Measurements from ENCODE around the gene VPS13D. TPM values are rescaled to one million over a fixed set of nuclear protein-coding genes. Genes with fewer than 3 reads are reported as not detected.
A peak's percentile ranks its signal among the peaks of the same experiment; 100 is the strongest.

The VPS13D gene, protein sequence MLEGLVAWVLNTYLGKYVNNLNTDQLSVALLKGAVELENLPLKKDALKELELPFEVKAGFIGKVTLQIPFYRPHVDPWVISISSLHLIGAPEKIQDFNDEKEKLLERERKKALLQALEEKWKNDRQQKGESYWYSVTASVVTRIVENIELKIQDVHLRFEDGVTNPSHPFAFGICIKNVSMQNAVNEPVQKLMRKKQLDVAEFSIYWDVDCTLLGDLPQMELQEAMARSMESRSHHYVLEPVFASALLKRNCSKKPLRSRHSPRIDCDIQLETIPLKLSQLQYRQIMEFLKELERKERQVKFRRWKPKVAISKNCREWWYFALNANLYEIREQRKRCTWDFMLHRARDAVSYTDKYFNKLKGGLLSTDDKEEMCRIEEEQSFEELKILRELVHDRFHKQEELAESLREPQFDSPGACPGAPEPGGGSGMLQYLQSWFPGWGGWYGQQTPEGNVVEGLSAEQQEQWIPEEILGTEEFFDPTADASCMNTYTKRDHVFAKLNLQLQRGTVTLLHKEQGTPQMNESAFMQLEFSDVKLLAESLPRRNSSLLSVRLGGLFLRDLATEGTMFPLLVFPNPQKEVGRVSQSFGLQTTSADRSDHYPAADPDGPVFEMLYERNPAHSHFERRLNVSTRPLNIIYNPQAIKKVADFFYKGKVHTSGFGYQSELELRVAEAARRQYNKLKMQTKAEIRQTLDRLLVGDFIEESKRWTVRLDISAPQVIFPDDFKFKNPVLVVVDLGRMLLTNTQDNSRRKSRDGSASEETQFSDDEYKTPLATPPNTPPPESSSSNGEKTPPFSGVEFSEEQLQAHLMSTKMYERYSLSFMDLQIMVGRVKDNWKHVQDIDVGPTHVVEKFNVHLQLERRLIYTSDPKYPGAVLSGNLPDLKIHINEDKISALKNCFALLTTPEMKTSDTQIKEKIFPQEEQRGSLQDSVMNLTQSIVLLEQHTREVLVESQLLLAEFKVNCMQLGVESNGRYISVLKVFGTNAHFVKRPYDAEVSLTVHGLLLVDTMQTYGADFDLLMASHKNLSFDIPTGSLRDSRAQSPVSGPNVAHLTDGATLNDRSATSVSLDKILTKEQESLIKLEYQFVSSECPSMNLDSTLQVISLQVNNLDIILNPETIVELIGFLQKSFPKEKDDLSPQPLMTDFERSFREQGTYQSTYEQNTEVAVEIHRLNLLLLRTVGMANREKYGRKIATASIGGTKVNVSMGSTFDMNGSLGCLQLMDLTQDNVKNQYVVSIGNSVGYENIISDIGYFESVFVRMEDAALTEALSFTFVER (N-terminal part only)
- 10 to 100 TPM; 52.6 to 53.3 TPM for total RNA-seq

- DNase-seq (peak; percentile 93), ATAC-seq (ENCODE audit: low read depth) (peak; percentile 97)
- Mint-ChIP-seq H3K9me3 (no peaks in the 10 kb centered on the region), H3K4me3 (peak within 1 kb of the TSS; percentile 89), H3K27me3 (peaks cover 2% of the 10 kb centered on the region), H3K27ac (peak within 1 kb of the TSS; percentile 61), H3K36me3 (peaks cover 2% of the 10 kb centered on the region), H3K4me1 (peaks cover 7% of the 10 kb centered on the region)
- POLR2A ChIA-PET: interaction anchor here (1.1 to 1.7 kb wide), 4 partner anchors 47 to 322 kb away, joined by 3 to 4 read pairs (median 3); no protein-coding TSS in a partner anchor
Measured at GRCh38 chr1:12229835-12230548, at the start of gene VPS13D. Gene VPS13D (plus strand): TSS chr1:12230030. CDS start chr1:12234267, 4,237 bp downstream.

DNA sequence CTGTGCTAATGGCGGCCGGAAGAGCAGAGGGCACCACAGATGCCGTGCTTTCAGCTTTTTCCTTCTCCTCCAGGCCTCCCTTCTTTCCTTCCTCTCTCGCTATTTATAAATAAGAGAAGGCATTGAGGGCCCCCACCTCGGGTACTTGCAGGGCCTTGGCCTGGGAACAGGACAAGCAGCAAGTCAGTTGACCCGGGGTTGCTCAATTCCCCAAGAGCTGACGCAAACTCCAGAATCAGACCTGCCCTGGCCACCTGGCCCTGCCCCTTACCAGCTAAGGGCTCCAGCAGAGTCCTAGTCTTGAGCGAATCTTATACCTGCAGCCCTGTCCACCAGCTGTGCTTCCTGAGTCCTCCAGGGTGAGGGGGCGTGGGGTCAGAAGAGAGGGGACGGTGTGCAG, 49.5 kb upstream of the VPS13D start:
- DNase-seq (no peak), ATAC-seq (ENCODE audit: low read depth) (no peak)
- POLR2A ChIA-PET: interaction anchor here (1.4 kb wide), 1 partner anchor 30 kb away, joined by 6 read pairs; no protein-coding TSS in a partner anchor
- H3K36me3 Mint-ChIP-seq: peaks cover 35% of the 10 kb centered on the region
- no peak overlapping the region for H3K4me3 Mint-ChIP-seq
- no peak overlapping the region for H3K27ac Mint-ChIP-seq
- H3K27me3 Mint-ChIP-seq: no peaks in the 10 kb centered on the region
- no peaks in the 10 kb centered on the region for H3K9me3 Mint-ChIP-seq
- H3K4me1 Mint-ChIP-seq: peaks cover 76% of the 10 kb centered on the region

- ATAC-seq (ENCODE audit: low read depth) (no peak), DNase-seq (no peak)
- no peak overlapping the region for H3K4me3 Mint-ChIP-seq
- POLR2A ChIA-PET: interaction anchor here (1.4 kb wide), 1 partner anchor 30 kb away, joined by 6 read pairs; no protein-coding TSS in a partner anchor
- no peaks in the 10 kb centered on the region for H3K27me3 Mint-ChIP-seq
- H3K4me1 Mint-ChIP-seq: peaks cover 74% of the 10 kb centered on the region
- H3K36me3 Mint-ChIP-seq: peaks cover 32% of the 10 kb centered on the region
- H3K27ac Mint-ChIP-seq: no peak overlapping the region
- H3K9me3 Mint-ChIP-seq: no peaks in the 10 kb centered on the region
Measured at GRCh38 chr1:12180903-12181302, 48.9 kb upstream of the VPS13D start.

- H3K4me1 Mint-ChIP-seq: peaks cover 68% of the 10 kb centered on the region
- peak overlapping the region; percentile 49 for H3K27ac Mint-ChIP-seq
- DNase-seq (no peak), ATAC-seq (ENCODE audit: low read depth) (no peak)
- H3K4me3 Mint-ChIP-seq: no peak overlapping the region
- POLR2A ChIA-PET: interaction anchor here (1.3 to 1.9 kb wide), 2 partner anchors 11 to 57 kb away, joined by 4 to 6 read pairs; no protein-coding TSS in a partner anchor
- no peaks in the 10 kb centered on the region for H3K9me3 Mint-ChIP-seq
- H3K36me3 Mint-ChIP-seq: peaks cover 25% of the 10 kb centered on the region
- no peaks in the 10 kb centered on the region for H3K27me3 Mint-ChIP-seq
Measured at GRCh38 chr1:12181568-12181967, 48.3 kb upstream of the VPS13D start.

GRCh38 chr1:12182410-12182984, 47.3 kb upstream of the VPS13D start:
- peaks cover 68% of the 10 kb centered on the region for H3K4me1 Mint-ChIP-seq
- no peaks in the 10 kb centered on the region for H3K27me3 Mint-ChIP-seq
- DNase-seq: no peak
- H3K36me3 Mint-ChIP-seq: peaks cover 22% of the 10 kb centered on the region
- no peaks in the 10 kb centered on the region for H3K9me3 Mint-ChIP-seq
- H3K27ac Mint-ChIP-seq: no peak overlapping the region
- no peak overlapping the region for H3K4me3 Mint-ChIP-seq
- no peak for ATAC-seq (ENCODE audit: low read depth)
- POLR2A ChIA-PET: interaction anchor here (0.5 to 1.9 kb wide), 5 partner anchors 10 to 58 kb away, joined by 3 to 6 read pairs (median 4); partner anchors contain the start of gene VPS13D

DNA sequence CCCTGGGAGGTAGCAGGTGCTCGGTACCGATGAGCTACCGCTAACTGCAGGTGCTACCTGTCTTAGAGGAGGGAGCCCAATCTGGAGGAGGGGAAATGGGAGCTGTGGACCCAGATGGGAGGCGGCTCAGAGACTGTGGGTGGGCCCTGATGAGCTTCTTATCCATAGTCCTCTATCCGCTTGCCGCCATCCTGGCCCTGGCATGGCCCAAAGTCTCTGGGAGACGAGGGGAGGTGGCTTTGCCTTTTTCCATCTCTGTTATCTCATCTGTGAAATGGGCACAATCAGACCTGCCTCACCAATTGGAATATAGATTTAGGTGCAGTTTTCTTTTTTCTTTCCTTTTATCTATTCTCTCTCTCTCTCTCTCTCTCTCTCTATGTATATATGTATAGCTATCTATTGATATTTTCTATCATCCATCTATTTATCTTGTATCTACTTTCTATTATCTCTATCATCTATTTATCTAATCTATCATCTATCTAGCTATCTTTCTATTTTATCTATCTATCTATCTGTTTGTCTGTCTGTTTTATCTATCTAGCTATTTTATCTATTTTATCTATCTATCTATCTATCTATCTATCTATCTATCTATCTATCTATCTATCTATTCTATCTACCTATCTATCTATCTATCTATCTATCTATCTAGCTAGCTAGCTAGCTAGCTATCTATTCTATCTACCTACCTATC, 46.6 kb upstream of the VPS13D start:
- ATAC-seq (ENCODE audit: low read depth): no peak

DNA sequence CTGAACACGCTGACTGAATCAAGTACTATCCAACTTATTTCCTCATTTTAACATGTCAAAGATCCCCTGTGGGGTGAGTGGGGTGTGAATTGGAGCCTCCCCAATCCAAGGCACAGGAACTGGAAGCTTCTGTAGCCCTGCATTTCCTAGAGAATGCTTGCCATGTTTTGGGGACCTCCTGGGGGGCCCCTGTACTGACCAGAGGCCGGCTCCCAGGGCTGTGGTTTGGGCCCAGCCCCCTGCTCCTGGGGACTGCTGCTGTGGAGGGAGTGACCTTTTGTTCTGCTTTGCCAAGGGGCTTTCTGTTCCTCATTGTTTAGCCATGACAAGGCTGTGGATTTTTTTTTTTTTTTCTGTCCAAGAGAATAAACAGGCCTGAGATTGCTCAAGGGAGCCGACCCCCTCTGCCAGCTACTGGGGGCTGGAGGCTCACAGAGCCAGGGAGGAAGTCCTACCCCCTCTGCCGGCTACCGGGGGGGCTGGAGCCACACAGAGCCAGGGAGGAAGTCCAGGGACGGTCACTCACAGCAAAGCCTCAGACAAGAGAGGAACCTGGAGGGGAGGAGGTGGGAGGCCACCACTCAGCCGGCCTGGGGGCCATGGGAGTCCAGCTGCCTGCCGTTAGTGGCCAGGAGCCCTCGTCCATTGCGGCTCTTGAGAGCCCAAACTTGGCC, 45.7 kb upstream of the VPS13D start:
- Mint-ChIP-seq H3K27me3 (no peaks in the 10 kb centered on the region), H3K27ac (peak overlapping the region; percentile 34), H3K9me3 (no peaks in the 10 kb centered on the region), H3K4me1 (peaks cover 57% of the 10 kb centered on the region), H3K36me3 (peaks cover 21% of the 10 kb centered on the region), H3K4me3 (no peak overlapping the region)
- POLR2A ChIA-PET: no interaction called here
- no peak for DNase-seq
- no peak for ATAC-seq (ENCODE audit: low read depth)

More for the DNA sequence above, 46.6 kb upstream of the VPS13D start:
- Mint-ChIP-seq H3K4me3 (no peak overlapping the region), H3K27me3 (no peaks in the 10 kb centered on the region), H3K27ac (peak overlapping the region; percentile 34), H3K4me1 (peaks cover 66% of the 10 kb centered on the region), H3K9me3 (no peaks in the 10 kb centered on the region), H3K36me3 (peaks cover 21% of the 10 kb centered on the region)
- DNase-seq: no peak
- POLR2A ChIA-PET: interaction anchor here (0.9 to 1.9 kb wide), 3 partner anchors 9 to 47 kb away, joined by 3 to 4 read pairs (median 3); partner anchors contain the start of gene VPS13D

GRCh38 chr1:12185036-12185917, 44.6 kb upstream of the VPS13D start:
- H3K4me3 Mint-ChIP-seq: no peak overlapping the region
- ATAC-seq (ENCODE audit: low read depth) (no peak), DNase-seq (no peak)
- H3K27ac Mint-ChIP-seq: no peak overlapping the region
- no peaks in the 10 kb centered on the region for H3K9me3 Mint-ChIP-seq
- H3K27me3 Mint-ChIP-seq: no peaks in the 10 kb centered on the region
- POLR2A ChIA-PET: interaction anchor here (1.4 kb wide), 1 partner anchor 60 kb away, joined by 4 read pairs; no protein-coding TSS in a partner anchor
- H3K36me3 Mint-ChIP-seq: peaks cover 29% of the 10 kb centered on the region
- peaks cover 56% of the 10 kb centered on the region for H3K4me1 Mint-ChIP-seq

- ATAC-seq (ENCODE audit: low read depth): no peak
- Mint-ChIP-seq H3K27me3 (no peaks in the 10 kb centered on the region), H3K27ac (no peak overlapping the region), H3K9me3 (no peaks in the 10 kb centered on the region), H3K4me3 (no peak overlapping the region), H3K4me1 (peaks cover 55% of the 10 kb centered on the region), H3K36me3 (peaks cover 34% of the 10 kb centered on the region)
- POLR2A ChIA-PET: interaction anchor here (1.4 to 2.4 kb wide), 2 partner anchors 8 to 61 kb away, joined by 4 to 5 read pairs; no protein-coding TSS in a partner anchor
- DNase-seq: no peak
Measured at GRCh38 chr1:12185918-12186678, 43.7 kb upstream of the VPS13D start.

GRCh38 chr1:12186679-12186985, 43.2 kb upstream of the VPS13D start:
- Mint-ChIP-seq H3K9me3 (no peaks in the 10 kb centered on the region), H3K4me1 (peaks cover 54% of the 10 kb centered on the region), H3K27ac (no peak overlapping the region), H3K4me3 (no peak overlapping the region), H3K27me3 (no peaks in the 10 kb centered on the region), H3K36me3 (peaks cover 34% of the 10 kb centered on the region)
- ATAC-seq (ENCODE audit: low read depth) (no peak), DNase-seq (no peak)
- POLR2A ChIA-PET: interaction anchor here (2.4 kb wide), 1 partner anchor 8 kb away, joined by 5 read pairs; no protein-coding TSS in a partner anchor

All from activated naive CD8-positive, alpha-beta T cell treated with anti-CD3 and anti-CD28 coated beads, Interleukin-2, amount 10 ng/mL, durations not matched to agents 7 days and 5 days (primary cell).